Right atrium auricular region (tissue), 2 donors: ENCODE measurements around the gene CC2D1B. TPM values are rescaled to one million over a fixed set of nuclear protein-coding genes. Genes with fewer than 3 reads are reported as not detected.
A peak's percentile ranks its signal among the peaks of the same experiment; 100 is the strongest.

ENCODE experiments used
- DNase-seq: peaks from one replicate; pipeline ENCODE4 v3.0.0-alpha.2; 2019; ENCODE audit warnings: low spot score
- H3K27ac ChIP-seq, 2 donors: fragments of 200-600 bp; sonication (generic); 1 replicate in 1 of 2; 2 replicates in 1 of 2; pipeline ENCODE4 v1.5.1; 2016 to 2019
- H3K27me3 ChIP-seq, 2 donors: fragments of 200-600 bp; sonication (generic); one replicate each; pipeline versions ENCODE4 v1.5.1 to v1.6.0; 2017 to 2019
- H3K36me3 ChIP-seq: fragments of 200-600 bp; sonication (generic); one replicate; pipeline ENCODE4 v1.5.1; 2016
- H3K4me1 ChIP-seq, 2 donors: fragments of 200-600 bp; sonication (generic); one replicate each; pipeline versions ENCODE4 v1.5.1 to v1.6.0; 2017 to 2019
- H3K4me3 ChIP-seq, 2 donors: fragments of 200-600 bp; sonication (generic); 1 replicate in 1 of 2; 2 replicates in 1 of 2; pipeline ENCODE4 v1.5.1; 2017 to 2019; ENCODE audit warnings: mild to moderate bottlenecking in 1 of 2, moderate library complexity in 1 of 2
- H3K9me3 ChIP-seq, 2 donors: fragments of 200-600 bp; sonication (generic); one replicate each; pipeline ENCODE4 v1.5.1; 2019
- total RNA-seq, 2 donors: library from RNA; depleted of rRNA; stranded (reverse); fragments of >200 nt; gene quantifications; one replicate each; pipeline ENCODE4 v1.1.0, GENCODE V29; 2016
- TF ChIP-seq, protein P1 (sequence below), 2 donors: fragments of 200-600 bp; sonication (generic); IDR thresholded peaks; one replicate each; pipeline ENCODE4 v1.5.1; 2019; ENCODE audit warnings: antibody characterized with exemption in 2 of 2

CC2D1B gene
- total RNA-seq, 2 donors from 2014 or later: 11.0 to 20.6 TPM

DNA sequence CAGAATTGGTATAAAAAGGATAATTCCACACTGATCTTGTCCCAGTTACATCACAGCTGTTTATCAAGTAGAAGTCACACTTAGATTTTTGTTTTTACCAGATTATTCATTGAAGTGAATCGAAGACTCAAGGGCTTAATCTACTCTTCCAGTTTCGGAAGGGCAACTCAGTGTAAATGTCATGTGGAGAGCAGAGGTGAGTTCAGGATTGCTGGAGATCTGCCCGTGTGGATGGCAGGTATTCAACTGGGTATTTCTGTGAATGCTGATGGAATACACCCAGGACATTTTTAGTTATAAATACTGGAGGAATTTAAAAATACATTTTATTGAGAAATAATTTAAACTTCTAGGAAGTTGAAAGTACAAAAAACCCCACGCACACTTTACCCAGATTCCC, 19.4 kb downstream of the CC2D1B start:
- H3K9me3 ChIP-seq: no peaks in the 10 kb centered on the region
- H3K27me3 ChIP-seq: no peaks in the 10 kb centered on the region
- no peak overlapping the region for H3K27ac ChIP-seq
- H3K4me3 ChIP-seq: no peak overlapping the region
- TF ChIP-seq, protein P1, sequence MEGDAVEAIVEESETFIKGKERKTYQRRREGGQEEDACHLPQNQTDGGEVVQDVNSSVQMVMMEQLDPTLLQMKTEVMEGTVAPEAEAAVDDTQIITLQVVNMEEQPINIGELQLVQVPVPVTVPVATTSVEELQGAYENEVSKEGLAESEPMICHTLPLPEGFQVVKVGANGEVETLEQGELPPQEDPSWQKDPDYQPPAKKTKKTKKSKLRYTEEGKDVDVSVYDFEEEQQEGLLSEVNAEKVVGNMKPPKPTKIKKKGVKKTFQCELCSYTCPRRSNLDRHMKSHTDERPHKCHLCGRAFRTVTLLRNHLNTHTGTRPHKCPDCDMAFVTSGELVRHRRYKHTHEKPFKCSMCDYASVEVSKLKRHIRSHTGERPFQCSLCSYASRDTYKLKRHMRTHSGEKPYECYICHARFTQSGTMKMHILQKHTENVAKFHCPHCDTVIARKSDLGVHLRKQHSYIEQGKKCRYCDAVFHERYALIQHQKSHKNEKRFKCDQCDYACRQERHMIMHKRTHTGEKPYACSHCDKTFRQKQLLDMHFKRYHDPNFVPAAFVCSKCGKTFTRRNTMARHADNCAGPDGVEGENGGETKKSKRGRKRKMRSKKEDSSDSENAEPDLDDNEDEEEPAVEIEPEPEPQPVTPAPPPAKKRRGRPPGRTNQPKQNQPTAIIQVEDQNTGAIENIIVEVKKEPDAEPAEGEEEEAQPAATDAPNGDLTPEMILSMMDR (IDR thresholded peaks at IDR 0.05): no peak
- DNase-seq: peak; percentile 26
- no peaks in the 10 kb centered on the region for H3K4me1 ChIP-seq
- H3K36me3 ChIP-seq: peaks cover 8% of the 10 kb centered on the region

DNA sequence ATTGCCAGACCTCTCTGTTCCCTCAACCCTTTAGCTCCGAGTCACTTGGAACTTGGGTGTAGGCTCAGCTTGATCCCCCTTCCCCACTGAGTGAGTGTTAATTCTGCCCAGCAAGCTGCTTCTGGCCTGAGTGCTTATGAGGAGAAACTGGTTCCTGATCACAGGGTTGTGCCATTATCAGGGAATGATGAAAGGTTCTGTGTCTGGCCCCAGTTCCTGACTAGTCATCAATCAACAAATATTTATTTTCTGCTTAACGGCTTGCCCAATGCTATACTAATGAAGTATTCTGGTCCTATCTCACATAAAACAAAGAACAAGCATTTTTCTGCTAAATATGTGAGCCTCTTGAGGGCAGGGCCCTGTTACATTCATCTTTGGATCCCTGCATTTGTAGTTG, 20.8 kb downstream of the CC2D1B start:
- no peaks in the 10 kb centered on the region for H3K27me3 ChIP-seq
- TF ChIP-seq, protein P1 (IDR thresholded peaks at IDR 0.05): no peak
- H3K27ac ChIP-seq: no peak overlapping the region
- H3K4me1 ChIP-seq: no peaks in the 10 kb centered on the region
- DNase-seq: peak; percentile 2
- H3K9me3 ChIP-seq: no peaks in the 10 kb centered on the region
- peaks cover 10% of the 10 kb centered on the region for H3K36me3 ChIP-seq
- H3K4me3 ChIP-seq: no peak overlapping the region

DNA sequence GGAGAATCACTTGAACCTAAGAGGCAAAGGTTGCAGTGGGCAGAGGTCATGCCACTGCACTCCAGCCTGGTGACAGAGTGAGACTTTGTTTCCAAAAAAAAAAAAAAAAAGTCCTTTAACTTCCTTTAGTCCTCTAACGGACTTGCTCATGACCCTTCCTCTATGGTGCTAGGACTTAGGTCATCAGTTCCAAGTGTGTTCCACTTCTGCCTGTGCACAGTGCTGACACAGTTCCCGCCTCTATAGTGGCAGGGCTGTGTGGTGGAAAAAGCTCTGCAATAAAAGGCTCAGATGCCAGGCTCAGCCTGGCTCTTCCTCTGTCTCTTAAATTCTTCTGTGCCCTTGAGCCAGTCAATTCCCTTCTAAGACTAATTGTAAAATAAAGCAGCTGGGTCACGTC, 22.0 kb downstream of the CC2D1B start:
- DNase-seq: peak; percentile 4
- Histone ChIP-seq H3K27me3 (no peaks in the 10 kb centered on the region), H3K9me3 (no peaks in the 10 kb centered on the region), H3K36me3 (peaks cover 14% of the 10 kb centered on the region), H3K4me3 (no peak overlapping the region), H3K4me1 (no peaks in the 10 kb centered on the region), H3K27ac (no peak overlapping the region)
- TF ChIP-seq, protein P1 (IDR thresholded peaks at IDR 0.05): no peak

DNA sequence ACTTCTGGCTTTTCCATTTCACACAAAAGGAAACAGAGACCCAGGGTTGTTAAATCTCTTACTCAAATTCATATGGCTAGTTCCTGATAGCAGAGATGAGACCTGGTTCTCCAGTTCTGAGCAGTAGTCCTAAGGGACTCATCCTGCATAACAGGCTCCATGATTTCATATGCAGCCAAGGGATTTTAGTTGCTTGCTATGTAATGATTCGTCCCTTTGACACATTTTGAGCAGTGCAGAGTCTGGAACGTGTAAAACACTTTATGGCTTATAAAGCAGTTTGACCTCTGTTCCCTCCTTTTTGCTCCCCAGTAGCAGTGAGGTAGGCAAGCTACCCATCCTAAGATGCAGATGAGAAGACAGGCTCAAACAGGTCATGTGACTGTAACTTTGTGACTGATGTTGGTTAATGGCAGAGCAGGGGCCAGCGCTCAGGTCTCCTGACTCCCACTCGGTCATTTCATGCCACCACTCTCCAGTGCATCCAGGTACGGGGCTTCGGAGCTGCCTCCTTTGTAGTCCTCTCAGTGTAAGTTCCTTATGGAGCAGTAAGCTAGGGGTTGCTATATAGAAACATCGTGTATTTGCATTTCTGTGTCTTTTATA, 24.2 kb downstream of the CC2D1B start:
- DNase-seq: no peak
- no peak overlapping the region for H3K27ac ChIP-seq
- H3K36me3 ChIP-seq: peaks cover 14% of the 10 kb centered on the region
- TF ChIP-seq, protein P1 (IDR thresholded peaks at IDR 0.05): no peak
- H3K27me3 ChIP-seq: no peaks in the 10 kb centered on the region
- H3K4me3 ChIP-seq: no peak overlapping the region
- no peaks in the 10 kb centered on the region for H3K4me1 ChIP-seq
- no peaks in the 10 kb centered on the region for H3K9me3 ChIP-seq

DNA sequence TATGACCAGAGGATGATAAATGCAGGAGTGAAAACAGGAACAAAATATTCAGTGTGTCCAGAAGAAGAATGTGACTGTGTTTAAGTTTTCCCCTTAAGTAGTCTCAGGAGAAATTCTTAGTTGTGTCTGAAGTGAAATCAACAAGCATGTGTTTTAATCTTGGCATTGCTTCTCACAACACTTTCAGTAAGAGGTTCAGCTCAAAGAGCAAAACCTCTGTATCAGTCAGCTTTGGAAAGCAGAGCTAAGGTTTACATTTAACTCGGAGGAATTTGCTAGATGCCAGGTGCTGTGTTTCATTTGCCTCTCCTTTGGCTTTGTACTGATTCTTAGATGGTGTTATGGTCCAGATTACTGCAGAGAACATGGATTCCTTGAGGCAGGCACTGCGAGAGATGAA, 28.6 kb downstream of the CC2D1B start:
- H3K9me3 ChIP-seq: no peaks in the 10 kb centered on the region
- no peaks in the 10 kb centered on the region for H3K27me3 ChIP-seq
- no peaks in the 10 kb centered on the region for H3K4me1 ChIP-seq
- no peak for DNase-seq
- H3K27ac ChIP-seq: no peak overlapping the region
- TF ChIP-seq, protein P1 (IDR thresholded peaks at IDR 0.05): no peak
- no peak overlapping the region for H3K4me3 ChIP-seq
- H3K36me3 ChIP-seq: peaks cover 7% of the 10 kb centered on the region

DNA sequence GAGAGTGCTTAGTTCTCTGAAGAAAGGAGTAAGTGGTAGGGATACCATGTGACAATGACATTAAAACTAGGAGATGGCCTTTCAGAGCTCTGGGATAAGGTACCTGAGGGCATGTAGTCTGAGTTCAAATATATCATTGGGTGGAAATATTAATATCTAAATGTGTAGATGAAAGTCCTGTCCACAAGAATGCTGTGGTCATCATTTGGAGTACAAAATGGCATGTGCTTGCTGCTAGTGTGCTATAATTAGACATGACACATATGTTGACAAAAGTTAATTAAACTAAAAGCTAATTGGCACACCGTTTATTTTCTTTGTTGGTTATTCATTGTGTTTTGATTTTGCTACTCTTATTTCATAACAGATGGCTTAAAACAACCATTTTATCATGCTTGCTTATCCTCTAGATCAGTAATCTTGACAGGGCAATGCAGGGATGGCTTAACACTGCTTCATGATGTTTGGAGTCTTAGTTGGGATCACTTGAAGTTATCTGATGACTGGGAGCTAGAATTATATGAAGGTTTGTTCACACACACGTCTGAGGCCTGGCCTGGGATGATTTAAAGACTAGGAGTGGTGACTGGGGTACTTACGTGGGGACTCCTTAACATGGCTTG, 31.0 kb downstream of the CC2D1B start:
- TF ChIP-seq, protein P1 (IDR thresholded peaks at IDR 0.05): no peak
- H3K4me3 ChIP-seq: no peak overlapping the region
- no peaks in the 10 kb centered on the region for H3K27me3 ChIP-seq
- no peaks in the 10 kb centered on the region for H3K4me1 ChIP-seq
- no peaks in the 10 kb centered on the region for H3K9me3 ChIP-seq
- DNase-seq: no peak
- H3K36me3 ChIP-seq: peaks cover 2% of the 10 kb centered on the region
- H3K27ac ChIP-seq: no peak overlapping the region
